Measurements from ENCODE around the gene RBP3. TPM values are rescaled to one million over a fixed set of nuclear protein-coding genes. Genes with fewer than 3 reads are reported as not detected.
A peak's percentile ranks its signal among the peaks of the same experiment; 100 is the strongest.

RBP3 gene
- total RNA-seq, 1 experiment from 2014 or later, result not detected

GRCh38 chr10:47389619-47390018 lies 41.5 kb downstream of the RBP3 start:
- no peak for DNase-seq
- H3K27ac Mint-ChIP-seq (ENCODE audit: unreplicated experiment), result no peak overlapping the region
- ChIA-PET CTCF (no interaction called here), POLR2A (no interaction called here)
- Histone ChIP-seq H3K4me1 (peaks cover 6% of the 10 kb centered on the region; the same call in 1 of the 2 replicates), H3K36me3 (ENCODE audit: control insufficient read depth, insufficient read depth, low read length) (no peaks in the 10 kb centered on the region), H3K27me3 (replicated peaks; ENCODE audit: control insufficient read depth, insufficient read depth, low read length) (no peaks in the 10 kb centered on the region), H3K4me3 (ENCODE audit: low read depth, low read length) (no peak overlapping the region), H3K9me3 (peaks cover 4% of the 10 kb centered on the region; the same call in 1 of the 2 replicates)
- H3K27me3 Mint-ChIP-seq (ENCODE audit: insufficient read depth, unreplicated experiment), result no peaks in the 10 kb centered on the region
- peaks cover 10% of the 10 kb centered on the region for H3K4me1 Mint-ChIP-seq (ENCODE audit: low read depth, unreplicated experiment)
- intact Hi-C loops (cut with micrococcal nuclease; ENCODE audit: unreplicated experiment), result no loop called here
- H3K9me3 Mint-ChIP-seq (ENCODE audit: unreplicated experiment), result peaks cover 15% of the 10 kb centered on the region
- peaks cover 4% of the 10 kb centered on the region for H3K36me3 Mint-ChIP-seq (ENCODE audit: insufficient read depth, unreplicated experiment)
- BruUV-seq (replicated peaks), result no TSS peak
- TF ChIP-seq CTCF (IDR thresholded peaks at IDR 0.05; ENCODE audit: insufficient read depth in 1 of 2, low read depth in 1 of 2, low read length in 1 of 2, severe bottlenecking in 1 of 2, unreplicated experiment in 1 of 2), result no peak
- H3K4me3 Mint-ChIP-seq (ENCODE audit: unreplicated experiment), result no peak overlapping the region

GRCh38 chr10:47396311-47396717 lies 48.2 kb downstream of the RBP3 start:
- H3K36me3 Mint-ChIP-seq (ENCODE audit: insufficient read depth, unreplicated experiment), result no peaks in the 10 kb centered on the region
- CTCF ChIA-PET, result interaction anchor here (0.8 to 1.8 kb wide), 5 partner anchors 11 to 42 kb away, joined by 3 to 9 read pairs (median 4); partner anchors contain the start of gene ZNF488

GRCh38 chr10:47397256-47397655 lies 49.1 kb downstream of the RBP3 start:
- H3K36me3 Mint-ChIP-seq (ENCODE audit: insufficient read depth, unreplicated experiment), result no peaks in the 10 kb centered on the region
- POLR2A ChIA-PET, result no interaction called here
- no peaks in the 10 kb centered on the region for H3K27me3 Mint-ChIP-seq (ENCODE audit: insufficient read depth, unreplicated experiment)
- peaks cover 40% of the 10 kb centered on the region for H3K4me1 Mint-ChIP-seq (ENCODE audit: low read depth, unreplicated experiment)
- CTCF ChIA-PET, result no interaction called here
- no peak for DNase-seq
- no peaks in the 10 kb centered on the region for H3K36me3 ChIP-seq (ENCODE audit: control insufficient read depth, insufficient read depth, low read length)
- BruUV-seq (replicated peaks), result no TSS peak
- H3K9me3 Mint-ChIP-seq (ENCODE audit: unreplicated experiment), result no peaks in the 10 kb centered on the region
- H3K4me1 ChIP-seq, result peaks cover 43% of the 10 kb centered on the region
- H3K4me3 Mint-ChIP-seq (ENCODE audit: unreplicated experiment), result no peak overlapping the region
- no peak for TF ChIP-seq CTCF (IDR thresholded peaks at IDR 0.05; ENCODE audit: insufficient read depth in 1 of 2, low read depth in 1 of 2, low read length in 1 of 2, severe bottlenecking in 1 of 2, unreplicated experiment in 1 of 2)
- peak overlapping the region; percentile 8 for H3K27ac Mint-ChIP-seq (ENCODE audit: unreplicated experiment)
- no peaks in the 10 kb centered on the region for H3K27me3 ChIP-seq (replicated peaks; ENCODE audit: control insufficient read depth, insufficient read depth, low read length)
- no peak overlapping the region for H3K4me3 ChIP-seq (ENCODE audit: low read depth, low read length)
- intact Hi-C loops (cut with micrococcal nuclease; ENCODE audit: unreplicated experiment), result loop anchor here (2.0 kb wide), 1 partner anchor 42 kb away; no protein-coding TSS in a partner anchor
- no peaks in the 10 kb centered on the region for H3K9me3 ChIP-seq

More at GRCh38 chr10:47396311-47396717, 48.2 kb downstream of the RBP3 start:
- POLR2A ChIA-PET, result interaction anchor here (1.1 to 1.2 kb wide), 2 partner anchors 11 to 12 kb away, joined by 3 to 10 read pairs; partner anchors contain the start of gene ZNF488
- H3K27me3 Mint-ChIP-seq (ENCODE audit: insufficient read depth, unreplicated experiment), result no peaks in the 10 kb centered on the region
- TF ChIP-seq CTCF (IDR thresholded peaks at IDR 0.05; ENCODE audit: insufficient read depth in 1 of 2, low read depth in 1 of 2, low read length in 1 of 2, severe bottlenecking in 1 of 2, unreplicated experiment in 1 of 2), result no peak
- intact Hi-C loops (cut with micrococcal nuclease; ENCODE audit: unreplicated experiment), result loop anchor here (1.0 to 2.0 kb wide), 2 partner anchors 12 to 42 kb away; partner anchors contain the start of gene ZNF488
- Histone ChIP-seq H3K27me3 (replicated peaks; ENCODE audit: control insufficient read depth, insufficient read depth, low read length) (no peaks in the 10 kb centered on the region), H3K36me3 (ENCODE audit: control insufficient read depth, insufficient read depth, low read length) (no peaks in the 10 kb centered on the region), H3K9me3 (no peaks in the 10 kb centered on the region), H3K4me3 (ENCODE audit: low read depth, low read length) (no peak overlapping the region), H3K4me1 (peaks cover 33% of the 10 kb centered on the region)
- BruUV-seq (replicated peaks), result no TSS peak
- H3K4me3 Mint-ChIP-seq (ENCODE audit: unreplicated experiment), result no peak overlapping the region
- no peaks in the 10 kb centered on the region for H3K9me3 Mint-ChIP-seq (ENCODE audit: unreplicated experiment)
- H3K27ac Mint-ChIP-seq (ENCODE audit: unreplicated experiment), result peak overlapping the region; percentile 8
- DNase-seq, result peak; percentile 54 to 72
- H3K4me1 Mint-ChIP-seq (ENCODE audit: low read depth, unreplicated experiment), result peaks cover 33% of the 10 kb centered on the region

Data from Caco-2 (cell line).